HK-2 (cell line): Measurements from ENCODE around the gene SAMMSON.

Experiments used
- DNase-seq: peaks from one replicate; pipeline ENCODE4 v3.0.0-alpha.2; 2018; ENCODE audit not compliant: unreplicated experiment

The SAMMSON gene

DNA sequence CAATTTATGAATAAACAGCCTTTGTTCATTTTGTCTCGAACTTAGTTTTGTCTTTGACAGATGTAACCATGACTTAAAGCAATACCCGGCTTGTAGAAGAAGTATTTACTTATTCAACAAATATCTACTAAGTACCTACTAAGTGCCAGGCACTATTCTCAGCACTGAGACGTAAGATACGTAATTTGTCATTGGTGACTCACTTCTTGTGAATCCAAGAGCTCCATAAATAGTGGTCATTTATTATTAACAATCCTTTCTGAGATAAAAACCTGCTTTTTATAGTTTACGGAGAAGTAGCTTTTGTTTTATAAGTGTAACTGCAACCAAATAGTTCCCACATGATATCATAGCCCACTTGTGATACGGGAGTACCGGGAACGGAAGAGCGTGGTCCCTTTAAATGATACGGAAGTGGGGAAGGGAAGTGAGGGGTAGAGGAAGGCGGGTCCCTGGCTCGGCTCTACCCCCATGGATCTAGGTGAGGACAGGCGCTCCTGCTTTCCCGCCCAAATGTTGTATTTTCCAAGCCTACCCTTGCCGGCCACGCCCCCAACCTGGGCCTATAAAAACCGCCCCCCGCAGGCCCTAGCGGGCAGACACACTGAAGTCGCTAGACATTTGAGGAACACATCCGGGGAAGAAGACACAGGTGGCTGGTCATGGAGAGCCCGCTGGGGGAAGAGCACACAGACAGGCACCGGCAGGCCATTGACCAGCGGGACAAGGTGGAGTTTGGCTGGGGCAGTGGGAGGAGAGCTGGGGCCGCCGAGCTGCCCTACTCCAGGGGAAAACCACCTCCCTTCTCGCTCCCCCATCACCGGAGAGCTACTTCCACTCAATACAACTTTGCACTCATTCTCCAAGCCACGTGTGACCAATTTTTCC, at the start of gene SAMMSON:
TSS of gene SAMMSON (plus strand) at position 594 of the 888 bp plus-strand sequence.
- DNase-seq, result no peak

DNA sequence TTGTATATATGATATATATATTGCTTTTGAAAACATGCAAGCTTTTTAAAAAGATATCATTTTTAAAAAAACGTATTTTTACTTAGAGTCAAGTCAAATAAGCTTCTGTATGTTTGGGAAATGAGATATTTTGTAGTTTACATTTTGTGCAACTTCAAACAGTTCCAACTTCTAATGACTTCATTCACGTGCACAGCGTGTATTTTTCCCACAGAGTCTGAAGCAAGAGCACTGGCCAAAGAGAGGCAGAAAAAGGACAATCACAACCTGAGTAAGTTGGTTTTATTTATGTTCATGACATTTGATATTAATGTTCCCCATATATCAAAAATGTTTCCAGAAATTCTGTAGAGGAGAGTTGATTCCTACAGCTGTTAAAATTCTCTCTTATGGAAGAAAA, 47.9 kb upstream of the SAMMSON start:
- no peak for DNase-seq

DNA sequence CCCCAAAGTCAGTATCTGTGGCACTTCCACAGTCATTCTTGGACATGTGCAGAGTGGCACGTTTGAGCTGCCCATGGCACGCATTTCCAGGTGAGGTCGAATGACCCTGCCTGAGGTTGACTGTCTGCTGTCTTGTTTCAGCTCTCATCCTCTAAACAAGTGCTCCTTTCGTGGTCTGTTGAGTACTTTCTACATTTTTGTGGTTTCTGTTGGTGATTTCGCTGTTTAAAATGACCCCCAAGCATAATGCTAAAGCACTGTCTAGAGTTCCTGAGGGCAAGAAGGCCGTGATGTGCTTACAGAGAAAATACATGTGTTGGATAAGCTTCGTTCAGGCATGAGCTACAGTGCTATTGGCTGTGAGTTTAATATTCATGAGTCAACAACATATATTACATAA, 40.0 kb upstream of the SAMMSON start:
- no peak for DNase-seq

DNA sequence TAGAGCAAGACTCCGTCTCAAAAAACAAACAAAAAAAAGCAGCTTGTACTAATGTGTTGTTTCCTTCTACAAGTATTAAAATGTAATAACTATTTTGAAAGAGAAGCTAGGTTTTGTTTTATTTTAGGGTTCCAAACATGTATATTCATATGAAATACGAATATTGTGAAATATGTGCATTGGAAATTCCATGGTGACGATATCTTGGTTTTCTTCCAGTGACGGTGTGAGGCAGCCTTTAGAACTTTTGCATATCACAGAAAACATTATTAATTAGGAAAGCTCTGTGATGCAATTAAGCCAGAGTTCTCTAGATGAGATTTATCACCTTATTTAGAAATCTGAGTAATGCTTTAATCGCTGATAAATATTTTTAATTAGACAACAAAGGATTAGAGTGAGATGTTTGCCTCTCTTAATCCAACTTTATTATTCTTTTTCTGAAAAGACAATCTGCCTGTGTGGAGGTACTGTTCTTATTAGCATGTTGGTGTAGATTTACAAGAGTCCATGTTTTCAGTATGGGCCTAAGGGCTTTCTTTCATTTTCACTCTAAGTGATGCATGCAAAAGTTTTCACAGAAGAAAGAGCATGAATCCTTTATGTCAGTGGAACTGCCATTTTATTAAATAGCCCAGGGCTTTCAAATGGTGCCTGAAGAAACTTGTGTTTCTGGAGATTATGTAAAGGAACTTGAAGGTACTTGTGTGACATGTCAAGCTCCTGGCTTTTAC, 37.7 kb upstream of the SAMMSON start:
- no peak for DNase-seq

DNA sequence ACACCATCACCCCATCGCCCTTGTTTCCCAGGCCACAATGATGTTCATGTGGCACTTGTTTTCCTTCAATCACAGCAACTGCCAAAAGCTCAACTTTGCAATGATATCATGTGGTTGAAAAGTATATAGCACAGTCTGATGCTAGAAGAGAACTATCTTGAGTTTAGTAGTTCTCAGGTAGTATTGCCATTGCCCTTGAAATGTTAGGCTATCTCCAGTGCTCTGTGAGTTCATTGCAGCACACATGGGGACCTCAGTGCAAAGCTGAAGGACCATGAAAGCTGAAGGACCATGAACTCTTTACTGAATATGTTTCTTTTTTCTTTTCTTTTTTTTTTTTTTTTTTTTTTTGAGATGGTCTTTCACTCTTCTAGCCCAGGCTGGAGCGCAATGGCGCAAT, 35.9 kb upstream of the SAMMSON start:
- DNase-seq, result no peak

DNA sequence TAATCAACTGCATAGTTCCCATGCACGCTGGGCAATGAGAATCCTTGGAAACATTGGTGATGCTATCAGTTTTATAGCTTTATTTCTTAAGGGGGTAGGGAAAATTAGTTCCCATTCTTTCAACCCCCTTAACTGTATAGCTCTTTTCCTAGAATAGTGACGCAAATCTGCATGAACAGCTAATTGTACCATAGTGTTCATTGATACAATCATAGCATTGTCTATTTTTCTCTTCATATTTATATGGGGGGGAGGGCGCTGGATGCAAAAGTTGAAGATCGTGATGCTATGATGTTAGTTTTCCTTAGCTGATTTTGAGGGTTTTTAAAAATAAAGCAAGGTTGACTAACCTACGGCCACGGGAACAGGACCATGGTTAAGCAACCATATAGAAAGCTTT, 32.4 kb upstream of the SAMMSON start:
- no peak for DNase-seq

DNA sequence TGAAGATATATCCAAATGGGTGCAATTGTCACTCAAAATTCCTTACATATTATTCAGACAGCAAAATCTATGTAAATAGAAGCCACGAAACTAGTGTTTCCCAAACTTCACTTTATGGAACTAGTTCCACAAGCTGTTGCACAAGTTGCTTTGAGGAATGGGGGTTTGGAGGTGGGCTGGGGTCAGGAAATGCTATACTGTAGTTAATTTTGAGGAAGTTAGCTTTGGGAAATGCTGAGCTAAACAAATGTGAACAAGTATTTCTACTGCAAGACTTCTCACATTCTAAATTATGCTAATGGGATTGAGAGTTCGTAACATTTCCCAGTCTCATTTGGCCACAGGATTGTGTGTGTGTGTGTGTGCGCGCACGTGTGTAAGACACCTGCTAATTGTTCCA, 28.7 kb upstream of the SAMMSON start:
- DNase-seq, result no peak

DNA sequence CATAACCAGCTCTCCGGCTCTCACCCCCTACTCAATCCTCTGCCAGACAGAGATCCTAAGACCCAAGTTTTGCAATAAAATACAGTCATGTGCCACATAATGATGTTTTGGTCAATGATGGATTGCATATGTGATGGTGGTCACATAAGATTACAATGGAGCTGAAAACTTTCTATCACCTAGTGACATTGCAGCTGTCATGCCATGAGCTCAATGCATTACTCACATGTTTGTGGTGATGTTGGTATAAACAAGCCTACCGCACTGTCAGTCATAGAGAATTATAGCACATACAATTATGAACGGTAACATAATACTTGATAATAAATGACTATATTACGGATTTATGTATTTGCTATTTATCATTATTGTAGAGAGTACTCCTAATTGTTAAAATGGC, 26.9 kb upstream of the SAMMSON start:
- DNase-seq, result no peak

DNA sequence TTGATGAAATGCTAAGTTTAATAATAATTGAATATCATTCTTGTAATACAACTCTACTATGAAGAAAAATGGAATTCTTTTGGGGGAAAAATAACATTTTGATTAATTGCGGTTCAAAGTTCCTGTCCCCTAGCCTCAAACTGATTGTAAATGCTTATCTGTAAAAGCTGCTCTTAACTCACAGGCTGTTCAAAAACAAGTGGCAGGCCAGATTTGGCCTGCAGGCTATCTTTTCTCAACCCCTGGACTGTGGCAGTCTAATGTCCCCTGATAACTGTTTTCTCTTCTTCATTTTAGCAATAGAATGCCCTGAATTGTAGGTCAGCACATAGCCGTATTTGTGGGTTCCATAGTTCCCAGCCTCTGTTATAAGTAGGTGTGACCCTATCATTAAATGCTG, 23.5 kb upstream of the SAMMSON start:
- no peak for DNase-seq

DNA sequence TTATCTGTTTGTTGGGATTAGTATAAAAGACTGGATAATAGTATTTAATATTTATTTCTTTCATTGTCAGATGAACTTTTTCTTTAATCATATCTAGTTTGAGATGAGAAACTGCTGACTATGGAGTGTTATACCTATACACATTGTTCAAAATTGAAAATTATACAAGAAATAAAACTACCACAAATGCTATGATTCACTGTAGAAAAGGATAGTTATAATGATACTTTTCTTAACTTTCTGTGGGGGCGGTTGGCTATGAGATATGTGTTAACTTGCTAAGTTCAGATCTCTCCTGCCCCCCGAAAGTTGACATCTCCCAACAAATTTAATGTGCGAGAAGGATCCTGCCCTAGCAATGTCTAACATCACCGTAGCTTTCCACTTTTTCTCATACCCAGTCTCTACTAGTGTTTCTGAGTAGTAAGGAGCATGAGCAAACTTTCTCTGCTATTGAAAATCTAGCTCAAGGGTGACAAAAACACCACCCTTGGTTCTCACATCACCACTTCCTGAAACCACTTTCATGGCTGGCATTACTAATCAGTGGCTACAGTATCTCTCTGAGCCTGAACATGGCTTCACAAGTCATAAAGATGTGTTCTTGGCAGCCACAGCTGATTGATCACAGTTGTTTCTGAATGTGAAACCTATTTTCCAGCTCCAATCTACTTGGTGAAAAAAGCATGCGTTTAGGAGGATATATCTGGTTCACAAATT, 15.8 kb upstream of the SAMMSON start:
- no peak for DNase-seq

DNA sequence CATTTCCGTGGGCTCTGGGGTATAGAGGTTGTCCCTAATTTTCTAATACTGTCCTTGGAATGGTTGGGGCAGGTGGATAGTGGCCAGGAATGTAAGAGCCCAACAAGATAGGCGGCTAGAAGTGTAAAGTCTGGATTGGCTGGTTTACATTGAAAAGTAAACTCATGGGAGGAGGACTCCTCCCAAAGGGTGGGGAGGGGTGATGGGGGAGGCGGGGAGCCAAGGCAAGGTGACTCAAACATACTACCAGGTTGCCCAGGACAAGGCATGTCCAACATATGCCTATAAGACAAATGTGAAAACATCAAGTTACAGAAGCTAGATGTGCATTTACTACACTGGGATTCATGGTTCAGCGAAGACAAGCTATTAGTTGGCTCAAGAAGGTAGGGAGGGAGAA, 14.3 kb upstream of the SAMMSON start:
- no peak for DNase-seq

DNA sequence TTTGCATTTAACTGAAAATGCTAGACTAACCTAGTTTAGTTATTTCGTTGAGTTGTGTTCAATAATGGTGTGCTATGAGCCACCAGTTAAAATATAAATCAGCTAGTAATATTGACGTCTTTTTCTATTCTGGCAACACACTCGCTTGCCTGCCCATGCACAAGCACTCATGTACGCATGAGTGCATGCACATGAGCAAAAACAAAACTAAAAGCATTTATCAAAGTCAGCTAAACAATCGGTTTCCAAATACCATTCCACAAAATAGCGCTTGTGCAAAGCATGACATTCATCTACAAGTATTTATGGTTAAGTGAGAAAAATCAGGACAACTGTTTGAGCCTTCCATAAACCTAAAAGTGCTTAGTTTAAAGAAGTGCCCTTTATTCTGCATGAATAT, 13.1 kb upstream of the SAMMSON start:
- no peak for DNase-seq

DNA sequence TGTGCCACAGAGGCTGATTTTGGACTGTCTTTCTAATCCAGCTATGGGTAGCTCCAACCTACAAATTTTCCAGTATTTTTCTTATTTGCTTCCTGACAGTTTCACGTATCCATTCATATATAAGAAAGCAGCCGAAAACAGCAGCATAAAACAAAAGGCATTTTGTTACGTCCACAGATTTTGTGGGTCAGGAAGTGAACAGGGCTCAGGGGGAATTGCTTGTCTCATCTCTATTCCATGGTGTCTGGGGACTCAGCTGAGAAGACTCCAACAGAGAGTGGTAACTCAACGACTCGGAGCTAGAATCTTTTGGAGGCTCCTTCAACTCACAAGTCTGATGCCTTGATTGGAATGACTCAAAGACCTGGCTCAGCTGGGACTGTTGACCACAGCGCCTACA, 11.7 kb upstream of the SAMMSON start:
- DNase-seq, result no peak

DNA sequence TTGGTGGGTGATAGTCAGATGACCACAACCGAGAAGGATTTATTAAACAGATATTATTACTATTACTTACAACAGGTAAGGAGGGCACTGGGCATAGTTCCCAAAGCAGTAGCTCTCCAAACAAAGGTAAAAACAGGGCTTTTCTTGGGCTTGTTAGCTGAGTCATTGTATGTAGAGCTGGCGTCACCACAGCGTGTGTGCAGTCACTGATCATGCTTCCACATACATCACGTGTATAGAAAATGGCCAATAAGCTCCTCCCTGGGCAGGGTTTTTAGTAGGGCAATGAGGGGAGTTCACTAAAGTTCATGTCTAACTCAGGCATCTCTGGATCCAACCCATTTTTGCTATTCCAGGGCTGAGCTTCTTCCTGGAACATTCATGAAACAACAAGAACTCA, 5.8 kb upstream of the SAMMSON start:
- no peak for DNase-seq

DNA sequence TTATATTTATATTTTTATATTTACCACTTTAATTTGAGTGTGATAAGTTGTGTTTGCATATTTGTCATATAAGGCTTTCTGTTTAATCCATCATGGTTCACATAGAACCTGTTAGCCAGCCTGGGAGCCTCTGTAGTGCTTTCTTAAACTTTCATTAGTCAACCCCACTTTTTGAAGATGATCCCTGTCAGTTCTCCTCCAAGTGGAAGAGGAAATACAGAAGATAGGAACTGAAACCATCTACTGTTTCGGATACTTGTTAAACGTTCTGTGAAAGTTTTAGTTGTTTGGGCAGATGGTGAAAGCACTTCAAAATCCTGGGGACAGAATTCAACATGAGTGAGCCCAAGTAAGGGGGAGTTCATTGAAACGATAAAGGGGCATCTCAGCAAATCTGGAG, 4.6 kb upstream of the SAMMSON start:
- DNase-seq, result no peak

DNA sequence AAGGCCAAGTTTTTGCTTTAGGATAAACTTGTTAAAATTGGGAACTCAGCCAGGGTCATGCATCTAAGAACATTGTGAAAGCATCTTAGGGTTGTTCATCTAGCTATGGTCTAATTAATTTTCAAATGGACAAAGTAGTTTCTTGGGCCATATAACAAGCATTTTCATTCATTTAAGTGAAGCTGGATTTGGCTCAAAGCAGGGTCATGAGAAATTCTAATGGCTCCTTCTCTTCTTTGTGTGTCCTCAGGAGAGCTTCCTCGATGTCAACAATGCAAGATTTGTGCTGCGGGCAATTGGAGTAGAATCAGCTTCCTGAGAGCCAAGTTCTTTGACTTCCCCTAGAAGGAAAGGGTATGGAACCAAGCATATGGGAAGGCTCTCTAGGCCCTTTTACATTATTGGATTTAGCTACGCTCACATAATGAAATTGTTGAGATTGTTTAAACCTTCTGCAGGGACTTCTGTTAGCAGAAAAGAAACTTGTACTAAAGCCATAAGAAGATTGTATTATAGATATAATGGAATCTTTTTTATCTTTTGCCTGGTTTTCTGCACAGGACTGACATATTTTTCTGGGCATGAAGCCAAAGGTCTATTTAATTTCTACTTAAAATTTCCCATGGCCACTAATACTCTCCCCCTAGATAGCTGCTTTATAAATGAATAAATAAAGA, 1.8 kb upstream of the SAMMSON start:
- no peak for DNase-seq

DNA sequence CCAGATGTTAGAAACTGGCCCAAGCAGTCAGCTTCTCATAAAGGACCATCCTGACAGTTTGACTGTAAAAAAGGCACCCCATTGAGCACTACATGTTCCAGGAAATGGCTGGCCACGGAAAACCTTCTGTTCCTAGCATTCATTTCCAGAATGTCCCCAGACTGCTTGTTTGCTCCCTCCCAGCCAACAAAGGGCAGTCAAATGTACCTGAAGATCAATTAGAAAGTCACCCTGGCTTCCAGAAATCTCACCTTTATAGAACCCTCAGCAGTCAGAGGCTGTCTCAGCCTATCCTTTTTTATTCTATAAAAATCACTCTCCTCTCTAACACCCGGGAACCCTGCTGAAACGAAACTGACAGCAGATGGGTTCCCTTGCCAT, 784 bp upstream of the SAMMSON start:
- DNase-seq, result no peak

DNA sequence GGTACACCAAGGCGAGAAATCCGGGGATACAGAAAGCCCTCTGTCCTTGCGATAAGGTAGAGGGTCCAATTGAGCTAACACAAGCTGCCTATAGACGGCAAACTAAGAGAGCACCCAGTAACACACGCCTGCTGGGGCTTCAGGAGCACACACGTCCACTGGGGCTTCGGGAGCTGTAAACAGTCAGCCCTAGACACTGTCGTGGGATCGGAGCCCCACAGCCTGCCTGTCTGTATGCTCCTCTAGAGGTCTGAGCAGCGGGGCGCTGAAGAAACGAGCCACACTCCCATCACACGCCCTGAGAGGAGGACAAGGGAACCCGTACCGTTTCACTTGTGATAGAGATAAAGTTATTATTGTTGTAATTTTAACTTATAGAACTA, 486 bp downstream of the SAMMSON start:
- DNase-seq, result no peak

DNA sequence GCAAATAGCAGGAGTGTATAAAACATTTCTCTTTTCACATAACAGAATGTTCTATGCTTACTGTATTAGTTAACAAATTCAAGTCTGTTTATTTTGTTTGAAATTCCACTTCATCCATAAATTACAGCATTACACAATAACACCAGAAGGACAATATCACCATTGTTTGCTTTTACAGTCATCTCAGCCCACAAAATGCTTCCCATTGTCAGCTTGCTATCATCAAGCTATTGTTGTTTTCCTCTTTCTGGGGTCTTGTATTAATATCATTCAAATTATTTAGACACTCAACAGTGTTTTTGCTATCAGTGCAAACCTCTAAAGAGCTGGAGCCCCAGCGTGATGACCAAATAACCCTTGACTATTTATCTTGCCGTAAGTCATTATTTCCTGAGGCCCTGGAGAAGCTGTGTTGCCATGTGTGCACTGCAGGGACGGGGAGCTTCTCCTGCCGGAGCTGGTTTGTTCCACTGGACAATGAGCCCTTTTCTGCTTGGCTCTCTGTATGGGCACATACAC, 1.1 kb downstream of the SAMMSON start:
- DNase-seq, result no peak

DNA sequence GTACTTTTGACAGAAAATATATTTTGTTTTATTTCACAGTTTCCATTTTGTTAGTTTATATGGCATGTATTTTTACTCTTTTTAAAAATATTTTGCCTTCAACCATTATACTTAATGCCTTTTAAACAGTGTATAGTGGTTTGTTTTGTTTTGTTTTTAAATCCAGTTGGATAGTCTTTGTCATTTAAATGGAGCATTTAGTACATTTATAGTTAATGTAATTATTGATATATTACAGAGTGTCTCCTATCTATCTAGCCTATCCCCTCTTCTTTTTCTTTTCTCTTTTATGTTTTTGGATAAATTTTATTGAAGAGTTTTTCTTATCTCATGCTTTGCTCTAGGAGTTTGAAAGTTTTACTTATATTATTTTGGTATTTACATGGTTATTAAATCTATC, 3.6 kb downstream of the SAMMSON start:
- no peak for DNase-seq

DNA sequence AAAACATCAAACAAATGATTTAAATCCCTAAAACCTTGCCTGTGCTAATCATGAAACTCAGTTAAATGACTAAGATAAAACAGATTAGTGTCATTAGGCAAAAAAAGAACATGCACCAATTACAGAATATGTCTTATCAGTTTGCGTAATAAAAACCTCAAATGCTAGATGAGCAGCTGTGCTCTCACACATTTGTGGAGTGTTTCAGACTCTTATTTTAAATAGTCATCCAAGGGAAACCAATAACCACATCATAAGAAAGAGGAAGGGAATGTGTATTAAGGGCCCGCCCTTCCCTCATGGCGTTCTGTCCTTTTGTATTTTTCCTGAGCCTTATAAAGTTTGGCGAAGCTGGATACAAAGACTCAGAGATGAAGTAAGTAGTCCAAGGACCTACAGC, 6.6 kb downstream of the SAMMSON start:
- DNase-seq, result no peak

DNA sequence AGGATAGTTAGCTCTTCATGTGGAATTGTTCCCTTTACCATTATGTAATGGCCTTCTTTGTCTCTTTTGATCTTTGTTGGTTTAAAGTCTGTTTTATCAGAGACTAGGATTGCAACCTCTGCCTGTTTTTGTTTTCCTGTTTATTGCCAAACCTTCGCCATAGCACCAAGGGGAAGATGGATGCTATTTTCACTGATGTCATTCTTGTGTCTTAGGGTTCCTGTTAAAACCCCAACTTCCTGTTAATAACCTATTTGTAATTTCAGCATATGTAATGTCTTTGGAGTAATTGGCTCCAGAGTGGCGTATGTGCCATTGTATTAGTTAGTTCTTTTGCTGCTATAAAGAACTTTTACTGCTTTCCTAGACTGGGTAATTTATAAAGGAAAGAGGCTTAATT, 10.8 kb downstream of the SAMMSON start:
- no peak for DNase-seq
